SK-N-SH (cell line): ENCODE data around the gene UST.

Source experiments
- CTCF ChIP-seq: fragments of 200-600 bp; sonication (generic); IDR thresholded peaks from 2 replicates; pipeline ENCODE4 v1.6.1; 2017; ENCODE audit warnings: antibody characterized with exemption, mild to moderate bottlenecking, moderate library complexity
- EP300 ChIP-seq, 2 experiments: IDR thresholded peaks; 2 replicates each; pipeline versions ENCODE4 v1.4.0 to v1.6.1; 2012; ENCODE audit warnings: borderline replicate concordance in 1 of 2, low read depth in 1 of 2, low read length in 1 of 2
- EZH2phosphoT487 ChIP-seq: fragments of 200-600 bp; sonication (generic); IDR thresholded peaks from 2 replicates; pipeline ENCODE4 v1.6.1; 2017; ENCODE audit warnings: low read depth, mixed run types, mild to moderate bottlenecking, antibody characterized with exemption, moderate library complexity, borderline replicate concordance
- FOXM1 ChIP-seq: IDR thresholded peaks from 2 replicates; pipeline ENCODE4 v1.4.0; 2012; ENCODE audit warnings: low read depth, mild to moderate bottlenecking
- POLR2AphosphoS5 ChIP-seq: IDR thresholded peaks from 2 replicates; pipeline ENCODE4 v1.6.1; 2012; ENCODE audit warnings: low read depth, low read length
- RAD21 ChIP-seq: IDR thresholded peaks from 2 replicates; pipeline ENCODE4 v1.6.1; 2012; ENCODE audit warnings: mild to moderate bottlenecking, low read length
- RCOR1 ChIP-seq: fragments of 150-350 bp; IDR thresholded peaks from 2 replicates; pipeline ENCODE4 v1.6.1; 2017; ENCODE audit warnings: antibody characterized with exemption, low read length
- TAF1 ChIP-seq: IDR thresholded peaks from 2 replicates; pipeline ENCODE4 v1.6.1; 2012; ENCODE audit warnings: low read depth, mild to moderate bottlenecking, low read length, moderate library complexity, borderline replicate concordance
- TCF12 ChIP-seq: IDR thresholded peaks from 2 replicates; pipeline ENCODE4 v1.4.0; 2012
- USF2 ChIP-seq: fragments of 150-350 bp; IDR thresholded peaks from 2 replicates; pipeline ENCODE4 v1.6.1; 2017; ENCODE audit warnings: antibody characterized with exemption, low read length, low read depth, borderline replicate concordance

GRCh38 chr6:149075616-149076354 is 329.0 kb downstream of the UST start:
- TF ChIP-seq RCOR1 (no peak), RAD21 (no peak), FOXM1 (no peak; the same call in 1 of the 2 replicates), EP300 (IDR thresholded peaks at IDR 0.05; ENCODE audit: borderline replicate concordance in 1 of 2, low read depth in 1 of 2, low read length in 1 of 2) (peak; percentile 15 to 44; a peak in 1 of 4 replicates), EZH2phosphoT487 (no peak), CTCF (no peak), USF2 (no peak), POLR2AphosphoS5 (0 out of 2 replicates have a peak, but pooled peaks have one; percentile 15), TAF1 (no peak), TCF12 (peak; percentile 70)
